ENCODE measurements around the gene CDK14. TPM values are rescaled to one million over a fixed set of nuclear protein-coding genes. Genes with fewer than 3 reads are reported as not detected.

The CDK14 gene
- total RNA-seq, 1 donor from 2014 or later: 52.3 TPM

DNA sequence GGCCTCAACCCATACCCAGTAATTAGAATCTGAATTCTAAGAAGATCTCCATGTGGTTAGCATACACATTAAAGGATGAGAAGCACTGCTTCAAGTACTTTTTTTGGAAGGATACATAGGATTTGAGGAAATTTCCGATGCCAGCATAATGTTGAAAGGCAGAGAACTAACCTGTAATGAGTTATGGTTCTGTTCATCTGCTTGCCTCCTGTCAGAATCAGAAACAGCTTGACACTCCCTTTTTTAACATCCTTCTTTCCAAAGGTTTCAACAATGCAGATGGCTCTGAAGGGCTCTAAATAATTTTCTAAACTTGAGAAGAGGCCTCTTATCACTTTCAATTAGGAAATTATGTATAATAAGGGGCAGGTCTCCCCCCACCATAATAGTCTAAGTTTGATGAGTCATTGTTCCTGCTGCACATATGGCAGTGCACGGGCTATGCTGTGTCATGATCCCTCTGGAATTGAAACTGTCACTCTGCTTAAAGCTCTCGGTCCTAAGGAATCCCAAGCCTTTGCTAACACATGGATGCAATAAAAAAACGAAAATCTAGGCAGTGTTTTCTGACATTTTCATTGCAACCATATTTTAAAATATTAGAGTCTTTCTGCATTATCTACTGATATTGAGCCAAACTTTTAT, 376.9 kb downstream of the CDK14 start:
- Histone ChIP-seq H3K27ac (no peak overlapping the region), H3F3A (ENCODE audit: low read depth) (no peaks in the 10 kb centered on the region), H3K36me3 (peaks cover 6% of the 10 kb centered on the region), H3K79me2 (ENCODE audit: low read depth) (no peaks in the 10 kb centered on the region), H3K4me1 (peaks cover 2% of the 10 kb centered on the region), H3K9me3 (ENCODE audit: low read depth) (no peaks in the 10 kb centered on the region), H3K9ac (no peak overlapping the region), H2AFZ (replicated peaks) (no peak overlapping the region), H3K4me2 (no peak overlapping the region), H3K27me3 (no peaks in the 10 kb centered on the region), H3K4me3 (no peak overlapping the region), H4K20me1 (ENCODE audit: low read depth) (no peaks in the 10 kb centered on the region)
- Mint-ChIP-seq H3K9me3 (peaks cover 36% of the 10 kb centered on the region), H3K4me1 (peaks cover 13% of the 10 kb centered on the region), H3K36me3 (peaks cover 34% of the 10 kb centered on the region), H3K4me3 (no peak overlapping the region), H3K27ac (no peak overlapping the region), H3K27me3 (ENCODE audit: insufficient read depth, low read depth) (peaks cover 3% of the 10 kb centered on the region)
- DNase-seq (ENCODE audit: low spot score): no peak
- TF ChIP-seq EZH2 (IDR thresholded peaks at IDR 0.05): no peak

DNA sequence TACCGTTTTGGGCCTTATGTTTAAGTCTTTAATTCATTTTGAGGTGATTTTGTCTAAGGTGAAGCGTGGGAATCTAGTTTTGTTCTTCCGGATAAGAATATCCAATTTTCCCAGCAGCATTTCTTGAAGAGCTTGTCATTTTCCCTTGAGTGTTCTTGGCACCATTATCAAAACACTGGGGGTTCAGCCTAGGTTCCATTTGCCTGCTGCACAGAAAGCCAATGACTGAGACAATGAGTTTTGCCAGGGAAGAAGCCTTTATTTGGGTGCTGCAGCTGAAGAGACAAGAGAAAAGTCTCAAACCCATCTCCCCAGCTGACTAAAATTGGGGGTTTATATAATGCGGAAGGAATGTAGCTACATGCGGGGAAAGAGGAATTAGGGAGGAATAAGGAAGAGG, 380.9 kb downstream of the CDK14 start:
- peaks cover 46% of the 10 kb centered on the region for H3K36me3 Mint-ChIP-seq
- no peak overlapping the region for H3K27ac Mint-ChIP-seq
- Histone ChIP-seq H4K20me1 (ENCODE audit: low read depth) (no peaks in the 10 kb centered on the region), H3K4me2 (no peak overlapping the region), H3K79me2 (ENCODE audit: low read depth) (no peaks in the 10 kb centered on the region), H3K4me3 (no peak overlapping the region), H2AFZ (replicated peaks) (no peak overlapping the region), H3K27me3 (no peaks in the 10 kb centered on the region), H3K27ac (no peak overlapping the region), H3K9ac (no peak overlapping the region), H3K36me3 (peaks cover 6% of the 10 kb centered on the region), H3K4me1 (no peaks in the 10 kb centered on the region), H3F3A (ENCODE audit: low read depth) (no peaks in the 10 kb centered on the region), H3K9me3 (ENCODE audit: low read depth) (no peaks in the 10 kb centered on the region)
- no peak for TF ChIP-seq EZH2 (IDR thresholded peaks at IDR 0.05)
- TF ChIP-seq EZH2phosphoT487 (IDR thresholded peaks at IDR 0.05): no peak
- peaks cover 2% of the 10 kb centered on the region for H3K4me1 Mint-ChIP-seq
- DNase-seq (ENCODE audit: low spot score): no peak
- H3K27me3 Mint-ChIP-seq (ENCODE audit: insufficient read depth, low read depth): peaks cover 3% of the 10 kb centered on the region
- peaks cover 43% of the 10 kb centered on the region for H3K9me3 Mint-ChIP-seq
- no peak overlapping the region for H3K4me3 Mint-ChIP-seq

- no peak for DNase-seq (ENCODE audit: low spot score)
- H3K4me1 Mint-ChIP-seq: peaks cover 2% of the 10 kb centered on the region
- peaks cover 3% of the 10 kb centered on the region for H3K27me3 Mint-ChIP-seq (ENCODE audit: insufficient read depth, low read depth)
- H3K9ac ChIP-seq: no peak overlapping the region
- H3K27ac ChIP-seq: no peak overlapping the region
- H3K9me3 ChIP-seq (ENCODE audit: low read depth): no peaks in the 10 kb centered on the region
- TF ChIP-seq EZH2 (IDR thresholded peaks at IDR 0.05): no peak
- TF ChIP-seq, protein P1, sequence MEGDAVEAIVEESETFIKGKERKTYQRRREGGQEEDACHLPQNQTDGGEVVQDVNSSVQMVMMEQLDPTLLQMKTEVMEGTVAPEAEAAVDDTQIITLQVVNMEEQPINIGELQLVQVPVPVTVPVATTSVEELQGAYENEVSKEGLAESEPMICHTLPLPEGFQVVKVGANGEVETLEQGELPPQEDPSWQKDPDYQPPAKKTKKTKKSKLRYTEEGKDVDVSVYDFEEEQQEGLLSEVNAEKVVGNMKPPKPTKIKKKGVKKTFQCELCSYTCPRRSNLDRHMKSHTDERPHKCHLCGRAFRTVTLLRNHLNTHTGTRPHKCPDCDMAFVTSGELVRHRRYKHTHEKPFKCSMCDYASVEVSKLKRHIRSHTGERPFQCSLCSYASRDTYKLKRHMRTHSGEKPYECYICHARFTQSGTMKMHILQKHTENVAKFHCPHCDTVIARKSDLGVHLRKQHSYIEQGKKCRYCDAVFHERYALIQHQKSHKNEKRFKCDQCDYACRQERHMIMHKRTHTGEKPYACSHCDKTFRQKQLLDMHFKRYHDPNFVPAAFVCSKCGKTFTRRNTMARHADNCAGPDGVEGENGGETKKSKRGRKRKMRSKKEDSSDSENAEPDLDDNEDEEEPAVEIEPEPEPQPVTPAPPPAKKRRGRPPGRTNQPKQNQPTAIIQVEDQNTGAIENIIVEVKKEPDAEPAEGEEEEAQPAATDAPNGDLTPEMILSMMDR (IDR thresholded peaks at IDR 0.05): no peak
- no peak for TF ChIP-seq EZH2phosphoT487 (IDR thresholded peaks at IDR 0.05)
- peaks cover 60% of the 10 kb centered on the region for H3K36me3 Mint-ChIP-seq
- H3K36me3 ChIP-seq: no peaks in the 10 kb centered on the region
- no peaks in the 10 kb centered on the region for H3K27me3 ChIP-seq
- no peak overlapping the region for H2AFZ ChIP-seq (replicated peaks)
- peaks cover 39% of the 10 kb centered on the region for H3K9me3 Mint-ChIP-seq
- no peak overlapping the region for H3K27ac Mint-ChIP-seq
- H4K20me1 ChIP-seq (ENCODE audit: low read depth): no peaks in the 10 kb centered on the region
- no peaks in the 10 kb centered on the region for H3K4me1 ChIP-seq
- H3K4me3 Mint-ChIP-seq: no peak overlapping the region
- H3F3A ChIP-seq (ENCODE audit: low read depth): no peaks in the 10 kb centered on the region
- no peaks in the 10 kb centered on the region for H3K79me2 ChIP-seq (ENCODE audit: low read depth)
- H3K4me3 ChIP-seq: no peak overlapping the region
- no peak overlapping the region for H3K4me2 ChIP-seq
These were observed 384.4 kb downstream of the CDK14 start for GRCh38 chr7:90980545-90980944.

- H3K4me2 ChIP-seq: no peak overlapping the region
- peaks cover 2% of the 10 kb centered on the region for H3K4me1 ChIP-seq
- peaks cover 22% of the 10 kb centered on the region for H3K9me3 Mint-ChIP-seq
- no peak overlapping the region for H3K4me3 ChIP-seq
- H3K9ac ChIP-seq: no peak overlapping the region
- H3K4me1 Mint-ChIP-seq: peaks cover 4% of the 10 kb centered on the region
- TF ChIP-seq EZH2 (IDR thresholded peaks at IDR 0.05) (no peak), EZH2phosphoT487 (IDR thresholded peaks at IDR 0.05) (no peak)
- TF ChIP-seq, protein P1 (IDR thresholded peaks at IDR 0.05): no peak
- no peak overlapping the region for H3K27ac Mint-ChIP-seq
- no peak overlapping the region for H2AFZ ChIP-seq (replicated peaks)
- DNase-seq (ENCODE audit: low spot score): no peak
- H3K79me2 ChIP-seq (ENCODE audit: low read depth): no peaks in the 10 kb centered on the region
- H3K36me3 Mint-ChIP-seq: peaks cover 43% of the 10 kb centered on the region
- no peaks in the 10 kb centered on the region for H4K20me1 ChIP-seq (ENCODE audit: low read depth)
- H3F3A ChIP-seq (ENCODE audit: low read depth): no peaks in the 10 kb centered on the region
- H3K27me3 Mint-ChIP-seq (ENCODE audit: insufficient read depth, low read depth): no peaks in the 10 kb centered on the region
- H3K27me3 ChIP-seq: no peaks in the 10 kb centered on the region
- H3K27ac ChIP-seq: no peak overlapping the region
- no peak overlapping the region for H3K4me3 Mint-ChIP-seq
- no peaks in the 10 kb centered on the region for H3K9me3 ChIP-seq (ENCODE audit: low read depth)
- H3K36me3 ChIP-seq: no peaks in the 10 kb centered on the region
These were observed 386.1 kb downstream of the CDK14 start for GRCh38 chr7:90982228-90982627.
